Epithelial cell of proximal tubule (primary cell): ENCODE data around the gene RENBP. TPM values are rescaled to one million over a fixed set of nuclear protein-coding genes. Genes with fewer than 3 reads are reported as not detected.

Experiments used
- DNase-seq: peaks from one replicate; pipeline ENCODE4 v3.0.0-alpha.2; 2011; ENCODE audit warnings: low read depth
- H3K4me3 ChIP-seq: 2 replicates; pipeline ENCODE4 v1.5.1; 2011; ENCODE audit warnings: low read depth, mild to moderate bottlenecking, low read length
- CTCF ChIP-seq: conservative IDR thresholded peaks from 2 replicates; pipeline ENCODE4 v1.5.1; 2012; ENCODE audit warnings: low read depth, mild to moderate bottlenecking, low read length
- total RNA-seq: library from RNA; depleted of rRNA; stranded (reverse); fragments of >200 nt; gene quantifications from 2 replicates; pipeline ENCODE4 v1.2.3, GENCODE V29; 2015

RENBP gene
- total RNA-seq, 1 donor from 2014 or later: 0.92 TPM

GRCh38 chrX:153932220-153932915, 12.1 kb downstream of the RENBP start:
- H3K4me3 ChIP-seq: no peak overlapping the region
- TF ChIP-seq CTCF: no peak
- DNase-seq: no peak

GRCh38 chrX:153931748-153932147, 12.7 kb downstream of the RENBP start:
- no peak for DNase-seq
- no peak for TF ChIP-seq CTCF
- H3K4me3 ChIP-seq: no peak overlapping the region

- DNase-seq: no peak
These were observed 13.3 kb downstream of the RENBP start for GRCh38 chrX:153931151-153931550.

GRCh38 chrX:153930011-153930910, 14.2 kb downstream of the RENBP start:
- TF ChIP-seq CTCF: no peak
- no peak for DNase-seq
- H3K4me3 ChIP-seq: no peak overlapping the region

More at GRCh38 chrX:153931151-153931550, 13.3 kb downstream of the RENBP start:
- H3K4me3 ChIP-seq: no peak overlapping the region
- no peak for TF ChIP-seq CTCF

GRCh38 chrX:153929576-153929975, 14.9 kb downstream of the RENBP start:
- no peak overlapping the region for H3K4me3 ChIP-seq
- no peak for DNase-seq
- TF ChIP-seq CTCF: no peak

- DNase-seq: no peak
- H3K4me3 ChIP-seq: peak overlapping the region; percentile 47
- no peak for TF ChIP-seq CTCF
These were observed 15.6 kb downstream of the RENBP start for GRCh38 chrX:153928846-153929245.
